Caco-2 (cell line): ENCODE data around the gene HDAC3. TPM values are rescaled to one million over a fixed set of nuclear protein-coding genes. Genes with fewer than 3 reads are reported as not detected.

Experiments used
- BruUV-seq: library from RNA; stranded (reverse); fragments of 400-500 nt; replicated peaks from 2 replicates; lab custom pipeline; 2021; lab: Mats Ljungman, UMichigan
- CTCF ChIA-PET: fragments of 300-600 bp; sonication (Branson Sonifier 250); formaldehyde crosslinking; loops from one replicate; lab custom pipeline; 2022; ENCODE audit warnings: antibody characterized with exemption; lab: Charles Lee
- POLR2A ChIA-PET: fragments of 300-600 bp; sonication (Branson Sonifier 250); formaldehyde crosslinking; loops from one replicate; lab custom pipeline; 2022; ENCODE audit warnings: antibody characterized with exemption; lab: Charles Lee
- DNase-seq, 2 experiments: peaks; one replicate each; pipeline versions ENCODE4 v3.0.0 to v3.0.0-alpha.2; 2020 to 2022
- H3K27me3 ChIP-seq: replicated peaks from 2 replicates; pipeline ENCODE4 v1.6.0; 2011; ENCODE audit warnings: low read length; ENCODE audit not compliant: control insufficient read depth, insufficient read depth
- H3K36me3 ChIP-seq: 2 replicates; pipeline ENCODE4 v1.5.1; 2011; ENCODE audit warnings: low read length; ENCODE audit not compliant: control insufficient read depth, insufficient read depth
- H3K4me1 ChIP-seq: fragments of 250-450 bp; sonication (Bioruptor Pico); 2 replicates; pipeline ENCODE4 v1.5.1; 2020; ENCODE audit warnings: mild to moderate bottlenecking
- H3K4me3 ChIP-seq: 2 replicates; pipeline ENCODE4 v1.5.1; 2011; ENCODE audit warnings: low read depth, mild to moderate bottlenecking, control low read depth, low read length
- H3K9me3 ChIP-seq: fragments of 250-450 bp; sonication (Bioruptor Pico); 2 replicates; pipeline ENCODE4 v1.5.1; 2020; ENCODE audit warnings: mild to moderate bottlenecking, moderate library complexity
- H3K27ac Mint-ChIP-seq: one replicate; pipeline ENCODE4 v1.8.0; 2022; ENCODE audit warnings: mixed read lengths; ENCODE audit not compliant: unreplicated experiment
- H3K27me3 Mint-ChIP-seq: one replicate; pipeline ENCODE4 v1.8.0; 2022; ENCODE audit warnings: mixed read lengths; ENCODE audit not compliant: insufficient read depth, unreplicated experiment
- H3K36me3 Mint-ChIP-seq: one replicate; pipeline ENCODE4 v1.8.0; 2022; ENCODE audit warnings: mild to moderate bottlenecking, mixed read lengths; ENCODE audit not compliant: insufficient read depth, unreplicated experiment
- H3K4me1 Mint-ChIP-seq: one replicate; pipeline ENCODE4 v1.8.0; 2022; ENCODE audit warnings: low read depth, mixed read lengths; ENCODE audit not compliant: unreplicated experiment
- H3K4me3 Mint-ChIP-seq: one replicate; pipeline ENCODE4 v1.8.0; 2022; ENCODE audit warnings: mild to moderate bottlenecking, moderate library complexity, mixed read lengths; ENCODE audit not compliant: unreplicated experiment
- H3K9me3 Mint-ChIP-seq: one replicate; pipeline ENCODE4 v1.8.0; 2022; ENCODE audit warnings: mixed read lengths; ENCODE audit not compliant: unreplicated experiment
- intact Hi-C: fragments of 100-400 bp; cut with micrococcal nuclease; formaldehyde crosslinking; loops from one replicate; pipeline ENCODE4 v1.10.0; 2022; ENCODE audit not compliant: unreplicated experiment
- total RNA-seq: library from RNA; stranded (reverse); gene quantifications from 2 replicates; pipeline ENCODE4 v1.2.3, GENCODE V29; 2022
- TF ChIP-seq, protein P1 (sequence below), 2 experiments: fragments of 200-600 bp in 1 of 2; IDR thresholded peaks; 1 replicate in 1 of 2; 2 replicates in 1 of 2; pipeline versions ENCODE4 v1.5.1 to v1.8.0; 2011 to 2022; ENCODE audit warnings: antibody characterized with exemption in 1 of 2, control low read depth in 1 of 2, inconsistent platforms in 1 of 2, low read depth in 1 of 2, low read length in 1 of 2, mild to moderate bottlenecking in 1 of 2, moderate library complexity in 1 of 2; ENCODE audit not compliant: insufficient read depth in 1 of 2, severe bottlenecking in 1 of 2, unreplicated experiment in 1 of 2

The HDAC3 gene
- total RNA-seq, 1 experiment from 2014 or later = 73.0 TPM

DNA sequence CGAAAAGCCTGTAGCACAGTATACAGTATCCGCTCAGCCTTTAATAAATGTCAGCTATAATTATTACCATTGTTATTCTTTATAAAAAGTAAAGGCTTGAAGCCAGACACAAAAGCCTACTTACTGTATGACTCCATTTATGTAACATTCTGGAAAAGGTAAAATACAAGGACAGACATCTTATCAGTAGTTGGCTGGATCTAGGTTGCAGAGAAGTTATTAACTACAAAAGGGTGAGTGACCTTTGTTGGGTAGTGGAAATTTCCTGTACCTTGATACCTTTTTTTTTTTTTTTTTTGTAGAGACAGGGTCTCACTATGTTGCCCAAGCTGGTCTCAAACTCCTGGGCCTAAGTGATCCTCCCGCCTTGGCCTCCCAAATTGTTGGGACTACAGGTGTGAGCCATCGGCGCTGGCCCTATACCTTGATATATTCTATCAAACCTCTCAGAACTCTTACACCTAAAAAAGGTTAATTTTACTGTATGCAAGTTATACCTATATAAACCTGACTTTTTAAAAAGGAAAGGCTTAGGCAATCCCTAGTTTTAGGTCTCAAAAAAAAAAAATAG is 6.0 kb downstream of the HDAC3 start:
- Mint-ChIP-seq H3K36me3 (peaks cover 11% of the 10 kb centered on the region), H3K9me3 (no peaks in the 10 kb centered on the region), H3K27ac (no peak overlapping the region), H3K27me3 (no peaks in the 10 kb centered on the region), H3K4me1 (no peaks in the 10 kb centered on the region), H3K4me3 (no peak overlapping the region)
- H3K4me1 ChIP-seq = peaks cover 4% of the 10 kb centered on the region; the same call in 1 of the 2 replicates
- no peaks in the 10 kb centered on the region for H3K9me3 ChIP-seq
- ChIA-PET POLR2A (interaction anchor here (0.7 kb wide), 1 partner anchor 39 kb away, joined by 3 read pairs; no protein-coding TSS in a partner anchor), CTCF (interaction anchor here (1.4 kb wide), 1 partner anchor 11 kb away, joined by 4 read pairs; no protein-coding TSS in a partner anchor)
- BruUV-seq = no TSS peak
- no peaks in the 10 kb centered on the region for H3K27me3 ChIP-seq
- TF ChIP-seq, protein P1, sequence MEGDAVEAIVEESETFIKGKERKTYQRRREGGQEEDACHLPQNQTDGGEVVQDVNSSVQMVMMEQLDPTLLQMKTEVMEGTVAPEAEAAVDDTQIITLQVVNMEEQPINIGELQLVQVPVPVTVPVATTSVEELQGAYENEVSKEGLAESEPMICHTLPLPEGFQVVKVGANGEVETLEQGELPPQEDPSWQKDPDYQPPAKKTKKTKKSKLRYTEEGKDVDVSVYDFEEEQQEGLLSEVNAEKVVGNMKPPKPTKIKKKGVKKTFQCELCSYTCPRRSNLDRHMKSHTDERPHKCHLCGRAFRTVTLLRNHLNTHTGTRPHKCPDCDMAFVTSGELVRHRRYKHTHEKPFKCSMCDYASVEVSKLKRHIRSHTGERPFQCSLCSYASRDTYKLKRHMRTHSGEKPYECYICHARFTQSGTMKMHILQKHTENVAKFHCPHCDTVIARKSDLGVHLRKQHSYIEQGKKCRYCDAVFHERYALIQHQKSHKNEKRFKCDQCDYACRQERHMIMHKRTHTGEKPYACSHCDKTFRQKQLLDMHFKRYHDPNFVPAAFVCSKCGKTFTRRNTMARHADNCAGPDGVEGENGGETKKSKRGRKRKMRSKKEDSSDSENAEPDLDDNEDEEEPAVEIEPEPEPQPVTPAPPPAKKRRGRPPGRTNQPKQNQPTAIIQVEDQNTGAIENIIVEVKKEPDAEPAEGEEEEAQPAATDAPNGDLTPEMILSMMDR (IDR thresholded peaks at IDR 0.05; ENCODE audit: insufficient read depth in 1 of 2, low read depth in 1 of 2, low read length in 1 of 2, severe bottlenecking in 1 of 2, unreplicated experiment in 1 of 2) = no peak
- H3K36me3 ChIP-seq = peaks cover 4% of the 10 kb centered on the region
- intact Hi-C loops = loop anchor here (5.0 kb wide), 1 partner anchor 567 kb away; no protein-coding TSS in a partner anchor
- H3K4me3 ChIP-seq = no peak overlapping the region
- DNase-seq = no peak

- Histone ChIP-seq H3K27me3 (no peaks in the 10 kb centered on the region), H3K36me3 (peaks cover 3% of the 10 kb centered on the region), H3K4me3 (no peak overlapping the region), H3K4me1 (no peaks in the 10 kb centered on the region), H3K9me3 (no peaks in the 10 kb centered on the region)
- Mint-ChIP-seq H3K27me3 (no peaks in the 10 kb centered on the region), H3K36me3 (peaks cover 27% of the 10 kb centered on the region), H3K4me1 (no peaks in the 10 kb centered on the region), H3K4me3 (no peak overlapping the region), H3K9me3 (no peaks in the 10 kb centered on the region), H3K27ac (no peak overlapping the region)
- BruUV-seq = no TSS peak
- DNase-seq = no peak
- ChIA-PET POLR2A (no interaction called here), CTCF (no interaction called here)
- intact Hi-C loops = no loop called here
- TF ChIP-seq, protein P1 (IDR thresholded peaks at IDR 0.05; ENCODE audit: insufficient read depth in 1 of 2, low read depth in 1 of 2, low read length in 1 of 2, severe bottlenecking in 1 of 2, unreplicated experiment in 1 of 2) = no peak
Measured at GRCh38 chr5:141628175-141628788, 8.4 kb downstream of the HDAC3 start.

DNA sequence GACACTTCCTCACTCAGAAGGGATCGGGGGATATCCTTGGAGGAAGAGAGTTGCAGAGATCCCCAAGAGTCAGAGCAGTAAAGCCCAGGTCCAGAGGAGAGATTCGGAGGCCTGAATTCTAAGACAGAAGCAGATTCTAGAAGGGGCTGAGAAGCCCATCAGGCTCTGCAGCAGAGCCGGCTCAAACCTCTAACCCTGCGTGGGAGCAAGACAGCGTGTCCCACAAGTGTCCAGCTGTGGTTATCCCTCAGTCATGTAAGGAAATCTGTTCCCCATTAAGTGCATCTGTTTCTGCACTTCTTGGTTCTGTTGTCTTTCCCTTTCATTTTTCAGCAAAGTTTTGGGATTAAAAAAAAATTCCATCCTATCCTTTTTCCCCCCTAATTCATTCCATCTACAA is 13.0 kb downstream of the HDAC3 start:
- peaks cover 4% of the 10 kb centered on the region; the same call in 1 of the 2 replicates for H3K4me1 ChIP-seq
- H3K27ac Mint-ChIP-seq = no peak overlapping the region
- ChIA-PET CTCF (no interaction called here), POLR2A (no interaction called here)
- H3K9me3 ChIP-seq = no peaks in the 10 kb centered on the region
- H3K36me3 ChIP-seq = peaks cover 2% of the 10 kb centered on the region
- H3K4me3 Mint-ChIP-seq = no peak overlapping the region
- no peaks in the 10 kb centered on the region for H3K27me3 Mint-ChIP-seq
- no TSS peak for BruUV-seq
- no peaks in the 10 kb centered on the region for H3K27me3 ChIP-seq
- no peak overlapping the region for H3K4me3 ChIP-seq
- DNase-seq = no peak
- peaks cover 42% of the 10 kb centered on the region for H3K36me3 Mint-ChIP-seq
- H3K4me1 Mint-ChIP-seq = no peaks in the 10 kb centered on the region
- no peaks in the 10 kb centered on the region for H3K9me3 Mint-ChIP-seq
- TF ChIP-seq, protein P1 (IDR thresholded peaks at IDR 0.05; ENCODE audit: insufficient read depth in 1 of 2, low read depth in 1 of 2, low read length in 1 of 2, severe bottlenecking in 1 of 2, unreplicated experiment in 1 of 2) = no peak
- intact Hi-C loops = no loop called here
